ENCODE results near the gene CSN1S1.

The CSN1S1 gene

DNA sequence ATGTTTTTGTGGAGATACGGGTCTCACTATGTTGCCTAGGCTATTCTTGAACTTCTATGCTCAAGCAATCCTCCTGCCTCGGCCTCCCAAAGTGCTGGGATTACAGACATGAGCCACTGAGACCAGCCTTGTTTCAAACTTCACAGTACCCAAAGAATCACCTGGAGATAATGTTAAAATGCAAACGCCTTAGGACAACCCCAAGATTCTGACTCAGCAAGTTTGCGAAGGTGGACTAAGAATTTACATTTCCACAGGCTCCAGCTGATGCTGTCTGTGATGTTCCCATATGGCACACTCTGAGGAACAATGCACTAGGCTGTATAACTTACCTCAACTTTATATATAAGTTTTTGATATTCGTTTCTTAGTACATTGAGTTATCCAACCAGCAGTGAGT lies 63.9 kb downstream of the CSN1S1 start:
- no peak for DNase-seq (ENCODE audit: low spot score)

- DNase-seq (ENCODE audit: low spot score), result no peak
Measured at GRCh38 chr4:69995526-69996016, 64.7 kb downstream of the CSN1S1 start, which contains the start of gene STATH. TSS of gene STATH (plus strand) at chr4:69995966. CDS start at chr4:69998438, 2,472 bp downstream.
